ENCODE data around the gene AKR1C8. TPM values are rescaled to one million over a fixed set of nuclear protein-coding genes. Genes with fewer than 3 reads are reported as not detected.

The AKR1C8 gene
- total and polyA plus RNA-seq, 2 of the 13 experiments (the other 11 are each of a cell fraction or from before 2014, with no cell fraction given): 0.12 TPM; not detected in 1

DNA sequence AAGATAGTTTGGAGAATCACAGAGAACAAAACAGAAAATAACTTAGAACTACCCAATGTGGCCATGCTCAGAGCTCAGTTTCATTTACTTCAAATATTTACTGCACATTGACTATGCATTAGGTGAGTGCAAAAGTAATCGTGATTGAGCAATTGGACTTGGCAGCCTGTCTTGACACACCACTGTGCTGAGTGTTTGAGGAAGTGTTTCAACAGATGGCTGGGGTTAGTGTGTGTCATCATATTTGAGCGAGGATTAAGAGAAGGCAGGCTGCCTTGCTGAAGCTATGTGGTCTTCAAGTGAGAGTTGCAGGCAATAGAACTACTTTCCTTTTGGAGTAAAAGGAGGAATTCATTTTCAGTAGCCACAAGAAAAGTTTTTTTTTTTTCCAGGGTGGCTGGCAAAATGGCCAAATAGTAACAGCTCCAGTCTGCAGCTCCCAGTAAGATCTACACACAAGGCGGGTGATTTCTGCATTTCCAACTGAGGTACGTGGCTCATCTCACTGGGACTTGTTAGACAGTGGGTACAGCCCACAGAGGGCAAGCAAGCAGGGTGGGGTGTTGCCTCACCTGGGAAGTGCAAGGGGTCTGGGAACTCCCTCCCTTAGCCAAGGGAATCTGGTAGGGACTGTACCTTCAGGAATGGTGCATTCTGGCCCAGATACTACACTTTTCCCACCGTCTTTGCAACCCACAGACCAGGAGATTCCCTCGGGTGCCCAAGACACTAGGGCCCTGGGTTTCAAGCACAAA lies 49.3 kb upstream of the AKR1C8 start (continued):
- TF ChIP-seq, protein P1, sequence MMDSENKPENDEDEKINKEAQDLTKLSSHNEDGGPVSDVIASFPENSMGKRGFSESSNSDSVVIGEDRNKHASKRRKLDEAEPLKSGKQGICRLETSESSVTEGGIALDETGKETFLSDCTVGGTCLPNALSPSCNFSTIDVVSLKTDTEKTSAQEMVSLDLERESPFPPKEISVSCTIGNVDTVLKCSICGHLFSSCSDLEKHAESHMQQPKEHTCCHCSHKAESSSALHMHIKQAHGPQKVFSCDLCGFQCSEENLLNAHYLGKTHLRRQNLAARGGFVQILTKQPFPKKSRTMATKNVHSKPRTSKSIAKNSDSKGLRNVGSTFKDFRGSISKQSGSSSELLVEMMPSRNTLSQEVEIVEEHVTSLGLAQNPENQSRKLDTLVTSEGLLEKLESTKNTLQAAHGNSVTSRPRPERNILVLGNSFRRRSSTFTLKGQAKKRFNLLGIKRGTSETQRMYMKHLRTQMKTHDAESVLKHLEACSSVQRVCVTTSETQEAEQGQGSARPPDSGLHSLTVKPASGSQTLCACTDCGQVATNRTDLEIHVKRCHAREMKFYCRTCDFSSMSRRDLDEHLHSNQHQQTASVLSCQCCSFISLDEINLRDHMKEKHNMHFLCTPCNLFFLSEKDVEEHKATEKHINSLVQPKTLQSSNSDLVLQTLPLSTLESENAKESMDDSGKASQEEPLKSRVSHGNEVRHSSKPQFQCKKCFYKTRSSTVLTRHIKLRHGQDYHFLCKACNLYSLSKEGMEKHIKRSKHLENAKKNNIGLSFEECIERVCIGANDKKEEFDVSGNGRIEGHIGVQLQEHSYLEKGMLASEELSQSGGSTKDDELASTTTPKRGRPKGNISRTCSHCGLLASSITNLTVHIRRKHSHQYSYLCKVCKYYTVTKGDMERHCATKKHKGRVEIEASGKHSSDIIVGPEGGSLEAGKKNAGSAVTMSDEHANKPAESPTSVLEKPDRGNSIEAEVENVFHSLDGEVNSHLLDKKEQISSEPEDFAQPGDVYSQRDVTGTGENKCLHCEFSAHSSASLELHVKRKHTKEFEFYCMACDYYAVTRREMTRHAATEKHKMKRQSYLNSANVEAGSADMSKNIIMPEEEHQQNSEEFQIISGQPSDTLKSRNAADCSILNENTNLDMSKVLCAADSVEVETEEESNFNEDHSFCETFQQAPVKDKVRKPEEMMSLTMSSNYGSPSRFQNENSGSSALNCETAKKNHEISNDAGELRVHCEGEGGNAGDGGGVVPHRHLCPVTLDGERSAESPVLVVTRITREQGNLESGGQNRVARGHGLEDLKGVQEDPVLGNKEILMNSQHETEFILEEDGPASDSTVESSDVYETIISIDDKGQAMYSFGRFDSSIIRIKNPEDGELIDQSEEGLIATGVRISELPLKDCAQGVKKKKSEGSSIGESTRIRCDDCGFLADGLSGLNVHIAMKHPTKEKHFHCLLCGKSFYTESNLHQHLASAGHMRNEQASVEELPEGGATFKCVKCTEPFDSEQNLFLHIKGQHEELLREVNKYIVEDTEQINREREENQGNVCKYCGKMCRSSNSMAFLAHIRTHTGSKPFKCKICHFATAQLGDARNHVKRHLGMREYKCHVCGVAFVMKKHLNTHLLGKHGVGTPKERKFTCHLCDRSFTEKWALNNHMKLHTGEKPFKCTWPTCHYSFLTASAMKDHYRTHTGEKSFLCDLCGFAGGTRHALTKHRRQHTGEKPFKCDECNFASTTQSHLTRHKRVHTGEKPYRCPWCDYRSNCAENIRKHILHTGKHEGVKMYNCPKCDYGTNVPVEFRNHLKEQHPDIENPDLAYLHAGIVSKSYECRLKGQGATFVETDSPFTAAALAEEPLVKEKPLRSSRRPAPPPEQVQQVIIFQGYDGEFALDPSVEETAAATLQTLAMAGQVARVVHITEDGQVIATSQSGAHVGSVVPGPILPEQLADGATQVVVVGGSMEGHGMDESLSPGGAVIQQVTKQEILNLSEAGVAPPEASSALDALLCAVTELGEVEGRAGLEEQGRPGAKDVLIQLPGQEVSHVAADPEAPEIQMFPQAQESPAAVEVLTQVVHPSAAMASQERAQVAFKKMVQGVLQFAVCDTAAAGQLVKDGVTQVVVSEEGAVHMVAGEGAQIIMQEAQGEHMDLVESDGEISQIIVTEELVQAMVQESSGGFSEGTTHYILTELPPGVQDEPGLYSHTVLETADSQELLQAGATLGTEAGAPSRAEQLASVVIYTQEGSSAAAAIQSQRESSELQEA (CRISPR knock-in tag; IDR thresholded peaks at IDR 0.05; ENCODE audit: not compliant biosample characterization): no peak
- TF ChIP-seq JUND (CRISPR knock-in tag; IDR thresholded peaks at IDR 0.05) (peak; percentile 66; the same call in 1 of the 2 replicates), ZNF326 (CRISPR knock-in tag; IDR thresholded peaks at IDR 0.05; ENCODE audit: borderline replicate concordance) (no peak), BRD4 (CRISPR knock-in tag; IDR thresholded peaks at IDR 0.05) (0 out of 2 replicates have a peak, but pooled peaks have one; percentile 52), SNRNP70 (IDR thresholded peaks at IDR 0.05; ENCODE audit: low read depth, low read length) (no peak), ZNF451 (CRISPR knock-in tag; IDR thresholded peaks at IDR 0.05) (no peak), ZNF350 (CRISPR knock-in tag; IDR thresholded peaks at IDR 0.05; ENCODE audit: borderline replicate concordance, low read depth) (no peak), ZNF101 (CRISPR knock-in tag; IDR thresholded peaks at IDR 0.05; ENCODE audit: borderline replicate concordance, low read depth) (no peak; the same call in 1 of the 2 replicates), ZNF749 (CRISPR knock-in tag; IDR thresholded peaks at IDR 0.05; ENCODE audit: borderline replicate concordance) (no peak), ZNF10 (CRISPR knock-in tag; IDR thresholded peaks at IDR 0.05; ENCODE audit: borderline replicate concordance, low read depth) (no peak), NFE2L1 (CRISPR knock-in tag; IDR thresholded peaks at IDR 0.05; ENCODE audit: borderline replicate concordance) (no peak), MTA3 (CRISPR knock-in tag; IDR thresholded peaks at IDR 0.05) (no peak), ZNF274 (CRISPR knock-in tag; IDR thresholded peaks at IDR 0.05) (no peak)
- TF ChIP-seq, protein P2, sequence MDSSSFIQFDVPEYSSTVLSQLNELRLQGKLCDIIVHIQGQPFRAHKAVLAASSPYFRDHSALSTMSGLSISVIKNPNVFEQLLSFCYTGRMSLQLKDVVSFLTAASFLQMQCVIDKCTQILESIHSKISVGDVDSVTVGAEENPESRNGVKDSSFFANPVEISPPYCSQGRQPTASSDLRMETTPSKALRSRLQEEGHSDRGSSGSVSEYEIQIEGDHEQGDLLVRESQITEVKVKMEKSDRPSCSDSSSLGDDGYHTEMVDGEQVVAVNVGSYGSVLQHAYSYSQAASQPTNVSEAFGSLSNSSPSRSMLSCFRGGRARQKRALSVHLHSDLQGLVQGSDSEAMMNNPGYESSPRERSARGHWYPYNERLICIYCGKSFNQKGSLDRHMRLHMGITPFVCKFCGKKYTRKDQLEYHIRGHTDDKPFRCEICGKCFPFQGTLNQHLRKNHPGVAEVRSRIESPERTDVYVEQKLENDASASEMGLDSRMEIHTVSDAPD (CRISPR knock-in tag; IDR thresholded peaks at IDR 0.05): no peak
- TF ChIP-seq, protein P3, sequence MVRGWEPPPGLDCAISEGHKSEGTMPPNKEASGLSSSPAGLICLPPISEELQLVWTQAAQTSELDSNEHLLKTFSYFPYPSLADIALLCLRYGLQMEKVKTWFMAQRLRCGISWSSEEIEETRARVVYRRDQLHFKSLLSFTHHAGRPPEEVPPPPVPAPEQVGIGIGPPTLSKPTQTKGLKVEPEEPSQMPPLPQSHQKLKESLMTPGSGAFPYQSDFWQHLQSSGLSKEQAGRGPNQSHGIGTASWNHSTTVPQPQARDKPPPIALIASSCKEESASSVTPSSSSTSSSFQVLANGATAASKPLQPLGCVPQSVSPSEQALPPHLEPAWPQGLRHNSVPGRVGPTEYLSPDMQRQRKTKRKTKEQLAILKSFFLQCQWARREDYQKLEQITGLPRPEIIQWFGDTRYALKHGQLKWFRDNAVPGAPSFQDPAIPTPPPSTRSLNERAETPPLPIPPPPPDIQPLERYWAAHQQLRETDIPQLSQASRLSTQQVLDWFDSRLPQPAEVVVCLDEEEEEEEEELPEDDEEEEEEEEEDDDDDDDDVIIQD (CRISPR knock-in tag; IDR thresholded peaks at IDR 0.05; ENCODE audit: low read depth): peak; percentile 96; the same call in 1 of the 2 replicates
- TF ChIP-seq, protein P4, sequence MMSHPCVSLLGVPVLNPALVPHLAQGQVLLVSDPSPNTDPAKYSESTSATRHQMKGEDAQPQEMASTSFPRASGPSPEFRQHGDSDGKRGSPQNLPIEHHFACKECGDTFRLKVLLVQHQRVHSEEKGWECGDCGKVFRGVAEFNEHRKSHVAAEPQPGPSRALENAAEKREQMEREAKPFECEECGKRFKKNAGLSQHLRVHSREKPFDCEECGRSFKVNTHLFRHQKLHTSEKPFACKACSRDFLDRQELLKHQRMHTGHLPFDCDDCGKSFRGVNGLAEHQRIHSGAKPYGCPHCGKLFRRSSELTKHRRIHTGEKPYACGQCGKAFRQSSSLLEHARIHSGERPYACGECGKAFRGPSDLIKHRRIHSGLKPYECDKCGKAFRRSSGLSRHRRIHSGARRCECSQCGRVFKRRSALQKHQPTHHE (CRISPR knock-in tag; IDR thresholded peaks at IDR 0.05; ENCODE audit: borderline replicate concordance): no peak

All from HepG2 (cell line).